Measurements from ENCODE around the gene USF1.
"Not testable (repeated sequence)": the region's sequence is repeated elsewhere in the genome, so short reads cannot be mapped to it uniquely, and the experiment has no call there.

GRCh38 chr1:161016683-161017082 lies 29.1 kb downstream of the USF1 start:
- not testable (repeated sequence) for TF ChIP-seq SMC3 (IDR thresholded peaks at IDR 0.05; ENCODE audit: low read depth, low read length); EP300 (IDR thresholded peaks at IDR 0.05; ENCODE audit: borderline replicate concordance in 1 of 2, low read depth in 1 of 2, low read length in 1 of 2); POLR2AphosphoS5 (IDR thresholded peaks at IDR 0.05; ENCODE audit: low read depth, low read length); NFIC (IDR thresholded peaks at IDR 0.05; ENCODE audit: borderline replicate concordance)
